IMR-90 (cell line): ENCODE data around the gene CAPN8. TPM values are rescaled to one million over a fixed set of nuclear protein-coding genes. Genes with fewer than 3 reads are reported as not detected.

Experiments used
- ATAC-seq: fragments of 200-7000 bp; cut with Tn5 transposase; 2 replicates; pipeline ENCODE4 v1.9.1; 2020; ENCODE audit warnings: low read depth, mild to moderate bottlenecking, moderate library complexity
- BruUV-seq: library from RNA; stranded (reverse); fragments of 400-500 nt; replicated peaks from 2 replicates; lab custom pipeline; 2021; lab: Mats Ljungman, UMichigan
- CTCF ChIA-PET: fragments of 300-600 bp; formaldehyde crosslinking; extraction: SDS; loops from one replicate; lab custom pipeline; 2021; ENCODE audit warnings: antibody characterized with exemption; lab: Yijun Ruan, JAX
- POLR2A ChIA-PET: fragments of 300-600 bp; sonication (Branson Sonifier 250); formaldehyde crosslinking; loops from one replicate; lab custom pipeline; 2022; ENCODE audit warnings: antibody characterized with exemption; ENCODE audit not compliant: unreplicated experiment; lab: Charles Lee
- DNase-seq: peaks from one replicate; pipeline ENCODE4 v3.0.0; 2013
- H2AFZ ChIP-seq: replicated peaks from 2 replicates; pipeline ENCODE3; 2013; ENCODE audit warnings: low read length, mild to moderate bottlenecking; ENCODE audit not compliant: poor library complexity
- H2AK5ac ChIP-seq: 2 replicates; pipeline ENCODE4 v1.6.1; 2013; ENCODE audit warnings: low read depth, low read length, inconsistent platforms
- H2AK9ac ChIP-seq: replicated peaks from 2 replicates; pipeline ENCODE3; 2013; ENCODE audit warnings: mild to moderate bottlenecking, low read depth, low read length, moderate library complexity; ENCODE audit not compliant: poor library complexity
- H2BK120ac ChIP-seq: 2 replicates; pipeline ENCODE4 v1.6.1; 2013; ENCODE audit warnings: low read depth, low read length, inconsistent platforms
- H2BK15ac ChIP-seq: 3 replicates; pipeline ENCODE4 v1.6.1; 2013; ENCODE audit warnings: low read depth, low read length, inconsistent platforms
- H2BK20ac ChIP-seq: 2 replicates; pipeline ENCODE4 v1.6.1; 2013; ENCODE audit warnings: low read depth, mild to moderate bottlenecking, inconsistent platforms, low read length, moderate library complexity
- H2BK5ac ChIP-seq: 2 replicates; pipeline ENCODE4 v1.6.1; 2013; ENCODE audit warnings: mild to moderate bottlenecking, low read depth, low read length, inconsistent platforms; ENCODE audit not compliant: poor library complexity, severe bottlenecking
- H3K14ac ChIP-seq: replicated peaks from 2 replicates; pipeline ENCODE4 v1.6.1; 2013; ENCODE audit warnings: low read depth, low read length, inconsistent platforms
- H3K18ac ChIP-seq: 2 replicates; pipeline ENCODE4 v1.6.1; 2013; ENCODE audit warnings: low read depth, low read length, control low read depth
- H3K23ac ChIP-seq: 2 replicates; pipeline ENCODE4 v1.6.1; 2013; ENCODE audit warnings: low read depth, low read length, inconsistent platforms
- H3K27ac ChIP-seq: 2 replicates; pipeline ENCODE4 v1.5.1; 2013; ENCODE audit warnings: mild to moderate bottlenecking, control low read depth, low read length; ENCODE audit not compliant: insufficient read depth
- H3K27me3 ChIP-seq: 2 replicates; pipeline ENCODE4 v1.6.1; 2013; ENCODE audit warnings: low read length; ENCODE audit not compliant: control insufficient read depth, insufficient read depth
- H3K36me3 ChIP-seq: 2 replicates; pipeline ENCODE4 v1.6.1; 2013; ENCODE audit warnings: low read length, mixed read lengths; ENCODE audit not compliant: control insufficient read depth, insufficient read depth
- H3K4ac ChIP-seq: 2 replicates; pipeline ENCODE4 v1.6.1; 2013; ENCODE audit warnings: low read depth, low read length, inconsistent platforms
- H3K4me1 ChIP-seq: 2 replicates; pipeline ENCODE4 v1.6.1; 2013; ENCODE audit warnings: low read length, mixed read lengths; ENCODE audit not compliant: control insufficient read depth, insufficient read depth
- H3K4me2 ChIP-seq: 2 replicates; pipeline ENCODE4 v1.6.1; 2013; ENCODE audit warnings: low read depth, mild to moderate bottlenecking, control low read depth, low read length, moderate library complexity
- H3K4me3 ChIP-seq: 2 replicates; pipeline ENCODE4 v1.5.1; 2013; ENCODE audit warnings: low read depth, mild to moderate bottlenecking, control low read depth, low read length, moderate library complexity; ENCODE audit not compliant: insufficient read depth
- H3K56ac ChIP-seq: 2 replicates; pipeline ENCODE4 v1.6.1; 2013; ENCODE audit warnings: low read length, inconsistent platforms; ENCODE audit not compliant: insufficient read depth; ENCODE audit errors: extremely low read depth
- H3K79me1 ChIP-seq, 2 experiments: 2 replicates each; pipeline ENCODE4 v1.6.1; 2013; ENCODE audit warnings: low read length in 2 of 2, inconsistent platforms in 1 of 2, low read depth in 1 of 2
- H3K9ac ChIP-seq: 2 replicates; pipeline ENCODE4 v1.6.1; 2013; ENCODE audit warnings: low read depth, low read length, control low read depth
- H3K9me1 ChIP-seq: 2 replicates; pipeline ENCODE4 v1.6.1; 2013; ENCODE audit warnings: low read length, inconsistent platforms; ENCODE audit not compliant: insufficient read depth
- H3K9me3 ChIP-seq: 2 replicates; pipeline ENCODE4 v1.6.1; 2013; ENCODE audit warnings: low read length; ENCODE audit not compliant: control insufficient read depth, insufficient read depth
- H4K20me1 ChIP-seq: 2 replicates; pipeline ENCODE4 v1.6.1; 2013; ENCODE audit warnings: low read length, inconsistent platforms; ENCODE audit not compliant: insufficient read depth
- H4K5ac ChIP-seq: 2 replicates; pipeline ENCODE4 v1.6.1; 2013; ENCODE audit warnings: mild to moderate bottlenecking, low read depth, low read length, control low read depth
- H4K8ac ChIP-seq, 2 experiments: 2 replicates each; pipeline ENCODE4 v1.6.1; 2013; ENCODE audit warnings: low read depth in 2 of 2, low read length in 2 of 2, control low read depth in 1 of 2, inconsistent platforms in 1 of 2
- H4K91ac ChIP-seq: 2 replicates; pipeline ENCODE4 v1.6.1; 2013; ENCODE audit warnings: low read depth, low read length, inconsistent platforms; ENCODE audit not compliant: insufficient read depth
- BHLHE40 ChIP-seq: fragments of 150-350 bp; IDR thresholded peaks from 2 replicates; pipeline ENCODE4 v1.6.1; 2016; ENCODE audit warnings: mild to moderate bottlenecking, low read depth, low read length
- CEBPB ChIP-seq: IDR thresholded peaks from 2 replicates; pipeline ENCODE4 v1.6.1; 2012; ENCODE audit warnings: low read depth, low read length, improper control_type of control experiment
- CHD1 ChIP-seq: IDR thresholded peaks from 2 replicates; pipeline ENCODE4 v1.6.1; 2012; ENCODE audit warnings: low read depth, low read length, improper control_type of control experiment
- FOS ChIP-seq: fragments of 150-350 bp; IDR thresholded peaks from 2 replicates; pipeline ENCODE4 v1.6.1; 2016; ENCODE audit warnings: low read depth, low read length
- MAFK ChIP-seq: IDR thresholded peaks from 2 replicates; pipeline ENCODE4 v1.6.1; 2012; ENCODE audit warnings: low read depth, low read length, improper control_type of control experiment
- MAZ ChIP-seq: IDR thresholded peaks from 2 replicates; pipeline ENCODE4 v1.6.1; 2012; ENCODE audit warnings: low read depth, mild to moderate bottlenecking, low read length, improper control_type of control experiment, moderate library complexity, borderline replicate concordance
- MXI1 ChIP-seq: IDR thresholded peaks from 2 replicates; pipeline ENCODE4 v1.6.1; 2012; ENCODE audit warnings: low read depth, mild to moderate bottlenecking, low read length, moderate library complexity, borderline replicate concordance
- NFE2L2 ChIP-seq: fragments of 150-350 bp; IDR thresholded peaks from 2 replicates; pipeline ENCODE4 v1.6.1; 2016; ENCODE audit warnings: low read depth, mild to moderate bottlenecking, low read length
- POLR2A ChIP-seq: IDR thresholded peaks from 2 replicates; pipeline ENCODE4 v1.6.1; 2012; ENCODE audit warnings: mild to moderate bottlenecking, low read depth, low read length
- RAD21 ChIP-seq: IDR thresholded peaks from 2 replicates; pipeline ENCODE4 v1.6.1; 2012; ENCODE audit warnings: low read length, improper control_type of control experiment
- RCOR1 ChIP-seq: IDR thresholded peaks from 2 replicates; pipeline ENCODE4 v1.6.1; 2012; ENCODE audit warnings: mild to moderate bottlenecking, low read length, improper control_type of control experiment; ENCODE audit not compliant: insufficient replicate concordance
- RFX5 ChIP-seq: IDR thresholded peaks from 2 replicates; pipeline ENCODE4 v1.8.0; 2012; ENCODE audit warnings: low read depth, mild to moderate bottlenecking, low read length, moderate library complexity
- SMC3 ChIP-seq: fragments of 150-350 bp; IDR thresholded peaks from 2 replicates; pipeline ENCODE4 v1.6.1; 2016; ENCODE audit warnings: low read depth, mild to moderate bottlenecking, antibody characterized with exemption, low read length, moderate library complexity
- WGBS, 2 experiments: methylation state at CpG; one replicate each; pipeline versions ENCODE4 v1.1.5 to v1.1.7; 2013; ENCODE audit warnings: missing lambda C conversion rate in 2 of 2; ENCODE audit not compliant: insufficient read length in 1 of 2; ENCODE audit errors: extremely low coverage in 2 of 2; 5-methylcytosine and 5-hydroxymethylcytosine counted together
- dilution Hi-C: fragments of 300-500 bp; cut with HindIII; formaldehyde crosslinking; loops from one replicate; pipeline ENCODE4 v1.14.3; 2018; ENCODE audit warnings: low sequenced_read_pairs; ENCODE audit not compliant: unreplicated experiment
- in situ Hi-C: fragments of 300-500 bp; cut with MboI; formaldehyde crosslinking; loops from 3 replicates; pipeline ENCODE4 v1.14.3; 2019; ENCODE audit warnings: low sequenced_read_pairs, inconsistent platforms, mixed read lengths
- intact Hi-C: fragments of 100-400 bp; cut with micrococcal nuclease; formaldehyde crosslinking; loops from 2 replicates; pipeline ENCODE4 v1.10.0; 2022
- polyA plus RNA-seq, 3 experiments: library from polyadenylated mRNA; depleted of rRNA; stranded (reverse); fragments of >200 nt; gene quantifications; 2 replicates each; pipeline ENCODE4 v1.2.3, GENCODE V29; 2012; ENCODE audit warnings: low replicate concordance in 1 of 3
- total RNA-seq: library from RNA; depleted of rRNA; stranded (reverse); fragments of >200 nt; gene quantifications from 2 replicates; pipeline ENCODE4 v1.2.3, GENCODE V29; 2012
- TF ChIP-seq, protein P1 (sequence below): fragments of 150-350 bp; IDR thresholded peaks from 2 replicates; pipeline ENCODE4 v1.6.1; 2017; ENCODE audit warnings: mild to moderate bottlenecking, antibody characterized with exemption, low read length, low read depth
- TF ChIP-seq, protein P2 (sequence below): fragments of 150-350 bp; IDR thresholded peaks from 2 replicates; pipeline ENCODE4 v1.6.1; 2016; ENCODE audit warnings: low read depth, mild to moderate bottlenecking, low read length, moderate library complexity, borderline replicate concordance
- TF ChIP-seq, protein P3 (sequence below): conservative IDR thresholded peaks from 2 replicates; pipeline ENCODE4 v1.5.1; 2012; ENCODE audit warnings: mild to moderate bottlenecking, low read depth, low read length, improper control_type of control experiment

The CAPN8 gene
- total and polyA plus RNA-seq, 2 of the 4 experiments (the other 2 are of a cell fraction), result not detected

DNA sequence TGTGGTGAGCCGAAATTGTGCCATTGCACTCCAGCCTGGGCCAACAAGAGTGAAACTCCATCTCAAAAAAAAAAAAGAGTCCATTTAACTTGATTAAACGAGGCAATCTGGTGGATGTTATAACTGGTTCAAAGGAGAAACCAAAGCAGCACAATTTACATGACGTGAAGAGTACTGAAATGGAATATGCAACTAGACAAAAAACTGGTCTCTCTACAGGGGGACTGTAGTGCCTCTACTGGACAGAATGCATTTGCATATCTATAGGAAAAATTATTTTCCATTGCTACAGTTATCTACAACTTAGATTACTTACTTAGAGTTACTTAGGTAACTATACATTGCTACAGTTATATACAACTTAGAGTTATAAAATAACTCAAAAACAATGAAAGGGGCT, 44.1 kb upstream of the CAPN8 start:
- Histone ChIP-seq H2AK9ac (no peak overlapping the region), H3K36me3 (peaks cover 2% of the 10 kb centered on the region; the same call in 1 of the 2 replicates), H3K18ac (no peak overlapping the region), H3K4me2 (no peak overlapping the region), H3K9me3 (no peaks in the 10 kb centered on the region), H3K4me1 (peaks cover 29% of the 10 kb centered on the region), H3K9me1 (peaks cover 16% of the 10 kb centered on the region), H2BK120ac (peak overlapping the region; percentile 7; the same call in 1 of the 2 replicates), H4K91ac (no peak overlapping the region), H3K4ac (no peak overlapping the region), H3K4me3 (no peak overlapping the region), H3K23ac (no peak overlapping the region), H2BK5ac (no peak overlapping the region), H4K5ac (no peak overlapping the region), H4K20me1 (peaks cover 6% of the 10 kb centered on the region), H4K8ac (no peak overlapping the region), H2BK20ac (0 out of 2 replicates have a peak overlapping the region, but pooled peaks have one; percentile 12), H3K27ac (no peak overlapping the region), H3K79me1 (peaks cover 5 to 41% of the 10 kb centered on the region in 2 experiments; a peak in 2 of 4 replicates), H2BK15ac (no peak overlapping the region), H3K9ac (no peak overlapping the region), H3K14ac (no peak overlapping the region), H3K56ac (no peak overlapping the region), H2AFZ (no peak overlapping the region), H2AK5ac (no peak overlapping the region), H3K27me3 (no peaks in the 10 kb centered on the region)
- ATAC-seq, result no peak
- CTCF ChIA-PET, result no interaction called here
- peak; percentile 67 for DNase-seq
- dilution Hi-C loops (no loop called here), in situ Hi-C loops (no loop called here), intact Hi-C loops (loop anchor here (10.0 kb wide), 1 partner anchor 285 kb away; no protein-coding TSS in a partner anchor)
- BruUV-seq, result no TSS peak
- POLR2A ChIA-PET, result interaction anchor here (1.0 kb wide), 1 partner anchor 8 kb away, joined by 3 read pairs; no protein-coding TSS in a partner anchor
- peak; percentile 51 for TF ChIP-seq RAD21
- TF ChIP-seq, protein P1, sequence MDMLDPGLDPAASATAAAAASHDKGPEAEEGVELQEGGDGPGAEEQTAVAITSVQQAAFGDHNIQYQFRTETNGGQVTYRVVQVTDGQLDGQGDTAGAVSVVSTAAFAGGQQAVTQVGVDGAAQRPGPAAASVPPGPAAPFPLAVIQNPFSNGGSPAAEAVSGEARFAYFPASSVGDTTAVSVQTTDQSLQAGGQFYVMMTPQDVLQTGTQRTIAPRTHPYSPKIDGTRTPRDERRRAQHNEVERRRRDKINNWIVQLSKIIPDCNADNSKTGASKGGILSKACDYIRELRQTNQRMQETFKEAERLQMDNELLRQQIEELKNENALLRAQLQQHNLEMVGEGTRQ, result no peak
- TF ChIP-seq, protein P2, sequence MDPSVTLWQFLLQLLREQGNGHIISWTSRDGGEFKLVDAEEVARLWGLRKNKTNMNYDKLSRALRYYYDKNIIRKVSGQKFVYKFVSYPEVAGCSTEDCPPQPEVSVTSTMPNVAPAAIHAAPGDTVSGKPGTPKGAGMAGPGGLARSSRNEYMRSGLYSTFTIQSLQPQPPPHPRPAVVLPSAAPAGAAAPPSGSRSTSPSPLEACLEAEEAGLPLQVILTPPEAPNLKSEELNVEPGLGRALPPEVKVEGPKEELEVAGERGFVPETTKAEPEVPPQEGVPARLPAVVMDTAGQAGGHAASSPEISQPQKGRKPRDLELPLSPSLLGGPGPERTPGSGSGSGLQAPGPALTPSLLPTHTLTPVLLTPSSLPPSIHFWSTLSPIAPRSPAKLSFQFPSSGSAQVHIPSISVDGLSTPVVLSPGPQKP, result no peak
- TF ChIP-seq BHLHE40, result no peak
- TF ChIP-seq RCOR1, result no peak
- no peak for TF ChIP-seq MXI1
- TF ChIP-seq FOS, result no peak
- TF ChIP-seq RFX5, result no peak
- TF ChIP-seq NFE2L2, result no peak
- TF ChIP-seq CHD1, result no peak
- no peak for TF ChIP-seq CEBPB
- TF ChIP-seq, protein P3, sequence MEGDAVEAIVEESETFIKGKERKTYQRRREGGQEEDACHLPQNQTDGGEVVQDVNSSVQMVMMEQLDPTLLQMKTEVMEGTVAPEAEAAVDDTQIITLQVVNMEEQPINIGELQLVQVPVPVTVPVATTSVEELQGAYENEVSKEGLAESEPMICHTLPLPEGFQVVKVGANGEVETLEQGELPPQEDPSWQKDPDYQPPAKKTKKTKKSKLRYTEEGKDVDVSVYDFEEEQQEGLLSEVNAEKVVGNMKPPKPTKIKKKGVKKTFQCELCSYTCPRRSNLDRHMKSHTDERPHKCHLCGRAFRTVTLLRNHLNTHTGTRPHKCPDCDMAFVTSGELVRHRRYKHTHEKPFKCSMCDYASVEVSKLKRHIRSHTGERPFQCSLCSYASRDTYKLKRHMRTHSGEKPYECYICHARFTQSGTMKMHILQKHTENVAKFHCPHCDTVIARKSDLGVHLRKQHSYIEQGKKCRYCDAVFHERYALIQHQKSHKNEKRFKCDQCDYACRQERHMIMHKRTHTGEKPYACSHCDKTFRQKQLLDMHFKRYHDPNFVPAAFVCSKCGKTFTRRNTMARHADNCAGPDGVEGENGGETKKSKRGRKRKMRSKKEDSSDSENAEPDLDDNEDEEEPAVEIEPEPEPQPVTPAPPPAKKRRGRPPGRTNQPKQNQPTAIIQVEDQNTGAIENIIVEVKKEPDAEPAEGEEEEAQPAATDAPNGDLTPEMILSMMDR, result peak; percentile 71
- TF ChIP-seq MAZ, result no peak
- no peak for TF ChIP-seq POLR2A
- TF ChIP-seq SMC3, result no peak
- peak; percentile 79 for TF ChIP-seq MAFK
- WGBS, 2 experiments, result no CpG with 5 or more reads among the region's 3 CpGs
